SHP77 (cell line): ENCODE measurements around the gene RGP1.

Source experiments
- DNase-seq, 2 experiments: peaks; one replicate each; lab custom pipeline; 2025; lab: John Stamatoyannopoulos, UW

Gene RGP1

DNA sequence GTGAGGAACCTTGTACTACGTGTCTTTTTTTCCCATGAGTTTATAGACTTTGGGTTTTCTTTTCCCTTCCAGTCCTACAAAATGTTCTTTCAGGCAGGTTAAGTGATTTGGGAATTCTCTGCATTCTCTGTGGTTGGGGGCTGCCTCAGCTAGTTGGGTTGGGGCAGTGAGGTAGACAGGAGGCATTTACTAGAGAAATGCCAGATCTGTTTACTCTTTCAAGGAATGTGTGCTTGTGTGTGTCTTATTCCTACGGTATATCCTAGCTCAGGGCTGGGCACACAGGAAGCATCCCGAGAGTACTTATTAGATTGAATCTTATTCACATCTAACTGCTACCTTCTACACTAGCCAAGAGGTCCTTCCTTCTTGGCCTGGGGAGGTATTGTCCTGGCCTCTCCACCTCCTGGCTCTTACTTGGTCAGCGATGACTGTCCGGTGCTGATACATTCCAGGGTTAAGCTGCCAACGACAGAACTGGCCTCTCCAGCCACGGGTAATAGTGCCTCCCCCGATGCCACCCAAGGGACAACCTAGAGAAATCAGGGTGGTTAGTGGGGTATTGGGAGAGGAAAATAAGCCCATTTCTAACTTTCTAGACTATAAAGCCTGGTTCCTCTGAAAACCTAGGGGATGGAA is 5.1 kb upstream of the RGP1 start:
- no peak for DNase-seq

DNA sequence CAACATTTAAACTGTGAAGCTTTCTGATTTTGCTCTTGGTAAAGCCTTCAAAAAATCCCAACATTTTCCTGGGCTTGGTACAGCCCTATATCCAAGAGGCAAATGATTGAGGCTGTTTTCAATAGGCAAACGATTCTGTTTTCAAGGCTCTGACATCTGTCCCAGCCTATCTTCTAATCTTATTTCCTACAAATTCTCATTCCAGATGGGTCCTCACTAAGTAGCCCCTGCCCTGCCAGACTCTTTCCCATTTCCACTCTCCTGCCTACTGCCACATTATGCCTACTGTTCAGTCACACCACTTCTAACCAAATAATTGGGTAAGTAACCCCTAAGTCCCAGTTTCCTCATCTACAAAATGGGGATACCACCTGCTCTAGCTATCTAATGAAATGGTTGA is 3.5 kb upstream of the RGP1 start:
- DNase-seq, result no peak

DNA sequence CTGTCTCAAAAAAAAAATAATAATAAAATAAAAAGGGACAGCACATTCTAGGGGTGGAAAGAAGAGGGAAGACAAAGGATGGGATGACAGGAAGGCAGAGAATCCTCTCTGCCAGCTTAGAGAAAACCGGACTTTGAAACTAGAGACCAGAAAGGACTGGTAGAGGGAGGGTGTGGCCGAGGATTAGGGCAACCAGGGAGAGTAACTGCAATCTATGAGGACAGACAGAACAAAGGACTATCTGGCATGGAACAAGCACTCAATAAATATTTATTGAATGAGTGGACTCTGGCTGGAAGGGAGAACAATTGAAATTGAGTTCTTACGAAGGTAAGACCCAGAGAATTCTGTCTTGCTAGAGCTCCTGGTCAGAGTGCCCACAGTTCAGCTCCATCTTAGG is 2.5 kb upstream of the RGP1 start:
- DNase-seq, result no peak

- no peak for DNase-seq
Observed at GRCh38 chr9:35748242-35748857, 737 bp upstream of the RGP1 start.

DNA sequence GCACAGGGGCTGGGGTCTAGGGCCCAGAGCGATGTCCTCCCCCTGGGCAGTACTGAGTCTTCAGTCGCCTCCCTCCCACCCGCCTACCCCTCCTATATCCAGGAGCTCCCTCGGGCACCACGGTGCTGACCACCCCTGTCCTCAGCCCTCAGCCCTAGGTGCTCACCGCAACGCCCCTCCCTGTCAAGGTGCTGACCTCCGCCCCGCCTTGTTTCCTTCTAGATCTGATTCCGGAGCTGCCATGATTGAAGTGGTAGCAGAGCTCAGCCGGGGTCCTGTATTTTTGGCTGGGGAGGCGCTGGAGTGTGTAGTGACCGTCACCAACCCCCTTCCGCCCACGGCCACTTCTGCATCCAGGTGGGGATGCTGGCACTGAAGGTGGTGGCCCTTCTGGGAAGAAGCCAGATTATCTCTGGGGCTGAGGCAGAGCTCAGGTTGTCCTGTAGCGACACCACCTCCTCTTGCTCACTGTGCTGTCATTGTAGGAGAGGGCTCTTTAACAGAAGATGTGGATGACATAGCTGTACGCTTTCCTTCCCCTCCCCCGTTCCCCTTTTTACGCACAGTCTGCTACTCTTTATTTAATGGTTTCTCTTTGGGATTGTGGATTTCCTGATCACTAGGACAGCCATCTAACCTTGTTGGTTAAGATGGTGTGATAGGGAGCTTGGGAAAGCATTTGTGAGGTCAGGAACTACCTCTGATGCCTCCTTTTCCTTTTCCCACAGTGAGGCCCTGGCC is 598 bp downstream of the RGP1 start:
- DNase-seq, result no peak

DNA sequence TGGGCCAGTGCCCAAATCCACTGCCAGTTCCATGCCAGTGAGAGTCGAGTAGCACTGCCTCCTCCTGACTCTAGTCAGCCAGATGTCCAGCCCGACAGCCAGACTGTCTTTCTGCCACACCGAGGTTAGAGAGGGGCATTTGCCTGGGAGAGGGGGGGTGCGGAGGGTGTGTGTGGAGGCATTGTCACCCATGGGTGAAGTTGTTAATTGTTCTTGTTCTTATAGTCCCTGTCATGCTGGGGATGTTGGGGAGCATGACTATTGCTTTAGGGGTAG is 1.1 kb downstream of the RGP1 start:
- no peak for DNase-seq

DNA sequence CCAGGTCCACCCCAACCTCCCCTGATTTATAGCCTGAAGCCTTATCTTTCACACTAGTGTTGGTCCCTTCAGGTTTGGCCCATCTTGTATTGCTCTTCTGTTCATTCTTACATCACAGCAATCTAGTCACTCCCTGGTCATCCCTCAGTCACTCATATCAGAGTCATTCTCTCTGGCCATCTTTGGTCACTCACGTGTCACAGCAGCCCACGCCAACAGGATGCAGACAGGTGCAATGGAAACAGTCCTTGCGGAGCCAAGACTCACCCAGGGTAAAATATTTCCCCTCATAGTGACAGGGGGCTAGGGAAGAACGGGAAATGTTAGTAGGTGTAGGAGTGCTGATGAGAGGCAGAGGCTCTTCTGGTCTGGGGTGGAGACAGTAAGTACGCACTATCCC is 4.4 kb downstream of the RGP1 start:
- DNase-seq, result no peak

DNA sequence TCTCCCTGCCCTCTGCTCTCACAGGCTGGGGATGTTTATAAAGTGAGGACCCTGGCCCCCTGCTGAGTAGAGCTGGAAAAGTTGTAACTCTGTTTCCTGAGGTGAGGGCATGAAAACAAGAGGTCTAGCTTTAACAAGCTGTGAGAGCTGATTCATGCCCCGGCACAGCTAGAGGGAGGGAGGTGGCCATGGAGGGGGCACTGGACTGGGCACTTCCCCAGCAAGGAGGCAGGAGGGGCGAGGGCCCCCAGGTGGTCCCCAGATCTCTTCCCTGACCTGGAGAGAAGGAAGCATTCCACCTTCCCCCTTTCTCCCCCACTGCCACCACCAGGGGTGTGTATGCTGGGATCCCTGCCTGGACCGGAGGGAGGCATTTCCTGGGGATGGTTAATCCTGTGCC is 5.2 kb downstream of the RGP1 start, which contains the start of gene MSMP:
MSMP (minus strand) TSS at position 13 of the 400 bp plus-strand sequence. CDS start 147 bp downstream, outside the sequence.
- no peak for DNase-seq

- no peak for DNase-seq
Observed at GRCh38 chr9:35755071-35755470, 6.0 kb downstream of the RGP1 start.

- DNase-seq, result peak; percentile 38 to 56
Observed at GRCh38 chr9:35756275-35757225, 7.5 kb downstream of the RGP1 start.

- DNase-seq, result peak in 1 of 2 experiments; percentile 40
Observed at GRCh38 chr9:35757226-35757891, 8.3 kb downstream of the RGP1 start.

DNA sequence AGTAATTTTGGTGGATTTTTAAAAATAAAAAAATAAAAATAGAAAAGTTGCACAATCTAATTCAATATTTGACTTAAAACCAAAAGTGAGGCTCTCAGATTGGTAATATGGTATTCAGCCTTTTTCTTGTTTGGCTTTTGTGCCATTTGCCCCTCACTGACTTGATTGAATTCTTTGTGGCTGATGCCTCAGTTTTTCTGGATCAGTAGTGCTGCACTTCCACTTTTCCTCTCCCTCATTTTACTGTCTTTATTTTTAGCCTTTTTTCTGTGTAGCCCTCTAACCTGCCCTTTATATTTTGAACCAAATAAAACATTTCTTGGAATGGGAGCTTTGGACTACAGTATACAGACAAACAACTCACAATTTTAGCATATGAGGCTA is 8.8 kb downstream of the RGP1 start:
- DNase-seq, result no peak

- DNase-seq, result no peak
Observed at GRCh38 chr9:35758475-35759050, 9.5 kb downstream of the RGP1 start.

- no peak for DNase-seq
Observed at GRCh38 chr9:35759795-35760194, 10.7 kb downstream of the RGP1 start.

DNA sequence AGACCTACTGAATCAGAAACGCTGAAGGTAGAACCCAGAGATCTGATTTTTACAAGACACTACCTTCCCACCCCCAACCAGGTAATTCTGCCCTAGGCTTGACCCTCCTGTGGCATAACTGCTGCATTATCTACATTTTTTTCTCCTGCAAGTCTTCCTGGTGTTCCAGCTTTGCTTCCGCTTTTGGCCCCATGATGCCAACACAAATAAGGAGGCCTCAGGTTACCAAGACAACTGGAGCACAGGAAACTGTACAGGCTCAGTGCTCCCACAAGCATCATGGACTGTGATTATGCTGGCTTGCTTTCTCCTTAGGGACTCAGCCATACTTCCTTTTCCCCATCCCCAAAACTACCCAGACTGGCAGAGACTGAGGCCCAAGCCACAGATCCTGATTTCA is 11.6 kb downstream of the RGP1 start:
- peak; percentile 13 to 15 for DNase-seq

GRCh38 chr9:35763181-35763580 is 14.1 kb downstream of the RGP1 start:
- DNase-seq, result no peak

DNA sequence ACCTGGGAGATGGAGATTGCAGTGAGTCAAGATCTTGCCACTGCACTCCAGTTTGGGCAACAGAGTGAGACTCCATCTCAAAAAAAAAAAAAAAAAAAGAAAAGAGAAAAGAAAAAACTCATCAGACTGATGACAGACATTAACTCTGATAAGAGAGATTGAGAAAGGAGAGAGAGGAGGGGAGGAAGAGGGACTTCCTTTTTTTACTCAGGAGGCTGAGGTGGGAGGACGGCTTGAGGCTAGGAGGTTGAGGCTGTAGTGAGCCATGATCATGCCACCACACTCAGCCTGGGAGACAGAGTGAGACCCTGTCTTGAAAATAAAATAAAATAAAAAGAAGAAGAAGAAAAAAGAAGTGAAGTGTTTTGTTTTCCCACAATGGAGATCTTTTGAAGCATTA is 14.7 kb downstream of the RGP1 start:
- DNase-seq, result no peak

DNA sequence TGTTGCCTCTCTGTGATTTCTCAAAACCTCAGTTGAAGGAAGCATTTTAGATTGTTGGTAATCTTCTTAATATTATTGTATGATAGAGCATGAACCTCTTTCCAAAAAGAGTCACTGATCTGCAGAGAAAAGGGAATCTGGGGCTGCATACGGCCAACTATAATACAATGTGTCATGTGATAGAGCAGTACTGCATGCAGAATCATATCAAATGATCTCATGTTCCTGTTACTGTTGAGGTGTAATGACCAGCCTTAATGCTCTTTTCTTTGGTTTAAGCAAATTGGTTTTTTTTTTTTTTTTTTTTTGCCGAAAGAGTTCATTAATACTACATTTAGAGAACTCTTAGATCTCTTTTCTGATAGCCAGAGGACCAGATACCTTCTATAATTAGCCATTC is 17.9 kb downstream of the RGP1 start:
- DNase-seq, result no peak

GRCh38 chr9:35767458-35767857 is 18.4 kb downstream of the RGP1 start:
- no peak for DNase-seq

DNA sequence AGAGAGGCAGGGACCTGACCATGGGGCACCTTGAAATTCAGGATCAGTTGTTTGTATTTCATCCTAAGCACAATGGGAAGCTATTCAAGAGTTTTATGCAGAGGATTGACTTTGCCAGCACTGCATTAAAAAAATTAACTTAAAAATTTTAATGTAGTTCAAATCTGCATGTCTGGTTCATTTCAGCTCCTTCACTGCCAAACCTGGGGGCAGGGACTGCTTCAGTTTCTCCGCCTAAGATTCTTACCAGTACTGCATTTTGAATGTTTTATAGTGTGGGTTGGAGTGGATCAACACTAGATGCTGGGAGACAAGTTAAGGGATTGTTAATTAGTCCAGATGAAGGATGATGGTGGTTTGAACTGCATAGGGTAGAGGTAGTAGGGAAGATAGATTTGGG is 20.7 kb downstream of the RGP1 start:
- no peak for DNase-seq

DNA sequence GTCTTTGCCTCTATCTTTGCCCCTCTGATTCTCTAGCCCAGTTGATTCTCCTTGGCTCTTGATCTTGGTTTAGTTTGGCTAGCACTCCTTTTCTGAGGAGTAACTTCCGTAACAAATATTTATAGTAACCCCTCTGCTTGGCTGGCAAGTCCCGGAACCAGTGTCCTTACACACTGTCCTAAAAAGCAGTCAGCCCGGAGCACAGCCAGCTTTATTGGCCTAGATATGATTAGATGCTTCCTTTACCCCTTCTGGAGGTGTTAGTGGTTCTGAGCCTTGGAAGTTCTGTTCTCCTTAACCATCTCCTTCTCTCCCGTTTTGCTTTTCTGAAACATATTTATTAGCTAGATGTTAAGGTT is 22.0 kb downstream of the RGP1 start:
- no peak for DNase-seq

- peak; percentile 35 to 73 for DNase-seq
Observed at GRCh38 chr9:35771534-35771933, 22.4 kb downstream of the RGP1 start.
